Central memory CD8-positive, alpha-beta T cell (primary cell): Measurements from ENCODE around the gene NODAL.

Source experiments
- ATAC-seq: fragments of 150-1000 bp; cut with Tn5 transposase; replicated peaks from 2 replicates; pipeline ENCODE4 v1.10.0; 2022; ENCODE audit warnings: mild to moderate bottlenecking, moderate FRiP score, moderate number of reproducible peaks; ENCODE audit not compliant: poor library complexity, severe bottlenecking; ENCODE audit errors: extremely low read depth
- DNase-seq, 2 donors: peaks; one replicate each; pipeline ENCODE4 v3.0.0; 2021; ENCODE audit warnings: low spot score in 2 of 2
- H3K27ac Mint-ChIP-seq: one replicate; pipeline ENCODE4 v1.8.0; 2022; ENCODE audit warnings: low read depth, mild to moderate bottlenecking, moderate library complexity, mixed read lengths
- H3K27me3 Mint-ChIP-seq: one replicate; pipeline ENCODE4 v1.8.0; 2022; ENCODE audit warnings: mixed read lengths
- H3K36me3 Mint-ChIP-seq: one replicate; pipeline ENCODE4 v1.8.0; 2022; ENCODE audit warnings: mild to moderate bottlenecking, moderate library complexity, mixed read lengths; ENCODE audit not compliant: insufficient read depth
- H3K4me1 Mint-ChIP-seq: one replicate; pipeline ENCODE4 v1.8.0; 2022; ENCODE audit warnings: mixed read lengths
- H3K4me3 Mint-ChIP-seq: one replicate; pipeline ENCODE4 v1.8.0; 2022; ENCODE audit warnings: mild to moderate bottlenecking, moderate library complexity, mixed read lengths
- H3K9me3 Mint-ChIP-seq: one replicate; pipeline ENCODE4 v1.8.0; 2022; ENCODE audit warnings: mixed read lengths

The NODAL gene

DNA sequence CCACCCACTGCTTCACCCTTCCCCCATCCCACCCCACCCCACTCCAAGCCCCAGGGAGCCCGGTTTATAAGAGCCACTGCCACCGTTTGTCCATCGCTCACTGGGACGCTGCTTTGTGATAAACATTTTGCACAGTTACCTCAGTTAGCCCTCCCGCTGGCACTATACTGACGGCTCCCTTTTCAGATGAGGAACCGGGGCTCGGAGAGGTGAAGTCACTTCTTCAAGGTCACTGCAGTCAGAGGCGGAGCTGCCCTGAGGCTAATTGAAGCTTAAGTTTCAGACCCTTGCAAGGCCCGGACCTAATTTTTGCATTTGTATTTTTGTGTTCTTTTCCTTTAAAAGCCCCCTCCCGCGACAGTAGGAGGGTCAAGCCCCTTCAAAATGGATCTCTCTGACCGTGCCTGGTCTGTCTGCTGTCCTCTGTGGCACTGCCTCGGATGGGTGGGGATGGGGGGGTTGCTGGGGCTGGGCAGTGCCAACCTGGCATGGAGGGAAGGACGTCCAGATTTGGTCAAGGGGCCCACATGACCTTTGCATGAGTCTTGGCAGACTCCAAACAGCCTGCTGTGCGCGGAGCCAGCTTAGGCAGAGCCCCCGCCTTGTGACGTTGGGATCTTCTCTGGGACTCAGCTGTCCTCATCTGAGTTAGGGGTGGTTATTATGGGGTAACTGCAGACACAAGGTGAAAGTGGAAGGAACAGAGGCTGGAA lies 17.7 kb upstream of the NODAL start:
- Mint-ChIP-seq H3K27ac (no peak overlapping the region), H3K9me3 (no peaks in the 10 kb centered on the region), H3K4me3 (no peak overlapping the region), H3K27me3 (peaks cover 50% of the 10 kb centered on the region), H3K4me1 (no peaks in the 10 kb centered on the region), H3K36me3 (no peaks in the 10 kb centered on the region)
- ATAC-seq (no peak), DNase-seq (no peak)

- no peak for DNase-seq
- Mint-ChIP-seq H3K36me3 (no peaks in the 10 kb centered on the region), H3K4me3 (no peak overlapping the region), H3K27ac (no peak overlapping the region), H3K4me1 (no peaks in the 10 kb centered on the region), H3K27me3 (peaks cover 50% of the 10 kb centered on the region), H3K9me3 (no peaks in the 10 kb centered on the region)
- no peak for ATAC-seq
Observed at GRCh38 chr10:70458329-70459060, 17.0 kb upstream of the NODAL start.

GRCh38 chr10:70457759-70458305 lies 16.4 kb upstream of the NODAL start:
- H3K27me3 Mint-ChIP-seq = peaks cover 50% of the 10 kb centered on the region
- H3K4me1 Mint-ChIP-seq = no peaks in the 10 kb centered on the region
- no peak overlapping the region for H3K4me3 Mint-ChIP-seq
- H3K27ac Mint-ChIP-seq = no peak overlapping the region
- no peak for ATAC-seq
- DNase-seq = no peak
- no peaks in the 10 kb centered on the region for H3K36me3 Mint-ChIP-seq
- no peaks in the 10 kb centered on the region for H3K9me3 Mint-ChIP-seq

- H3K9me3 Mint-ChIP-seq = no peaks in the 10 kb centered on the region
- H3K27me3 Mint-ChIP-seq = peaks cover 47% of the 10 kb centered on the region
- no peak overlapping the region for H3K4me3 Mint-ChIP-seq
- ATAC-seq = no peak
- H3K4me1 Mint-ChIP-seq = no peaks in the 10 kb centered on the region
- no peak for DNase-seq
- no peak overlapping the region for H3K27ac Mint-ChIP-seq
- H3K36me3 Mint-ChIP-seq = no peaks in the 10 kb centered on the region
Observed at GRCh38 chr10:70456164-70456563, 14.7 kb upstream of the NODAL start.

DNA sequence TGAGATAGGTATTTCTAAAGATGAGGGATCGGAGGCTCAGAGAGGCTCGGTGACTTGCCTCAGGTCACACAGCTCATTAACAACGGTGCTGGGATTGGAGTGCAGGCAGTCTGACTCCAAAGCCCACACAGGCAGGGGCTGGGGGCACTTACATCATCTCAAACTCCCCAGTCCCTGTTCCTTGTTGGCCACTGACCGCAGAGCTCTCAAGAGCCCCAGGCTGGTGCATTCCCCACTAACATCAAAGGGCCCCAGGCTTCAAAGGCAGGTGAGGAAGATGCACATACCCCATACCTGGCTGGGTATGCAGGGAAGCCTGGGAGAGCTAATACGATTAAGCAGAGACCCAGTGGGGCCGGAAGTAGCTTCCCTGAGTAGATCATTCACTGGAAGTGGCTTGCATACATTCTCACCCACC lies 13.7 kb upstream of the NODAL start:
- no peak for DNase-seq
- ATAC-seq = no peak
- no peaks in the 10 kb centered on the region for H3K36me3 Mint-ChIP-seq
- H3K4me3 Mint-ChIP-seq = no peak overlapping the region
- H3K9me3 Mint-ChIP-seq = no peaks in the 10 kb centered on the region
- H3K27me3 Mint-ChIP-seq = peaks cover 47% of the 10 kb centered on the region
- H3K4me1 Mint-ChIP-seq = no peaks in the 10 kb centered on the region
- H3K27ac Mint-ChIP-seq = no peak overlapping the region

DNA sequence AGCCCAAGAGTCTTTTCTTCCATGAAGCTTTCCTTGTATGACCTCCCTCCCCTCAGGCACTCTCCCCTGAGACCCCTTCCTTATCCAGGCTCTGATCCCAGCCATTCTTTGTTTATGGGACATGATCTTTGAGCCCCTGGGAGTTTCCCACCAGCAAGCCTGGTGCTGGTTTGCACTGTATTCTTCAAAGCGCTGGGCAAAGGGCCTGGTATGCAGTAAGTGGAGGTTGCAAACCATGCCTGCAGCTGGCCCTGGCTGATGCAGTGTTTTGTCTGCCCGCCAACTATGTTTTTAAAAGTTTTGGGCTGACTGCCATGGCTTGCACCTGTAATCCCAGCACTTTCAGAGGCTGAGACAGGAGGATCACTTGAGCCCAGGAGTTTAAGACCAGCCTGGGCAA lies 6.8 kb upstream of the NODAL start:
- H3K9me3 Mint-ChIP-seq = no peaks in the 10 kb centered on the region
- H3K4me3 Mint-ChIP-seq = no peak overlapping the region
- H3K27me3 Mint-ChIP-seq = peaks cover 44% of the 10 kb centered on the region
- no peak for ATAC-seq
- no peaks in the 10 kb centered on the region for H3K36me3 Mint-ChIP-seq
- no peak overlapping the region for H3K27ac Mint-ChIP-seq
- no peaks in the 10 kb centered on the region for H3K4me1 Mint-ChIP-seq
- no peak for DNase-seq

GRCh38 chr10:70445718-70446657 lies 4.5 kb upstream of the NODAL start:
- Mint-ChIP-seq H3K27ac (no peak overlapping the region), H3K9me3 (no peaks in the 10 kb centered on the region), H3K4me3 (no peak overlapping the region), H3K27me3 (peaks cover 64% of the 10 kb centered on the region), H3K36me3 (no peaks in the 10 kb centered on the region), H3K4me1 (peaks cover 17% of the 10 kb centered on the region)
- DNase-seq (no peak), ATAC-seq (no peak)

DNA sequence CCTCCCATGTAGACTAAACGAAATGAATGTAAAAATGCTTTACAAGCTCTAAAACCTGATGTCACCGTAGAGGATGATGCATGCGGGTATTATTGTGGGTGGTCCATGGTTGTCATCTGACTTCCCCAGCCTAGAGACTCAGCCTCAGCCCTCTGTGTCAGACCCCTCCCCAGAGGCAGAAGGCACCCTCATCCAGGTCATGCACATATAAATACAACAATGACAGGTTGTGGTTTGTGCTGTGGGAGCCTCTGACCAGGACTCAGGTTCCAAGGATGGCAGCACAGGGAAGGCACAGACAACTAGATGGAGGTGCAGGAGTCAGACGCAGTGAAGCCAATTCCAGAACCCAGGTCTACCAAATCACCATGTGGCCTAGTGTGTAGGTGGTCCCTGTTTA lies 3.3 kb upstream of the NODAL start:
- peaks cover 63% of the 10 kb centered on the region for H3K27me3 Mint-ChIP-seq
- H3K36me3 Mint-ChIP-seq = peaks cover 2% of the 10 kb centered on the region
- H3K27ac Mint-ChIP-seq = no peak overlapping the region
- H3K4me3 Mint-ChIP-seq = no peak overlapping the region
- no peaks in the 10 kb centered on the region for H3K9me3 Mint-ChIP-seq
- peaks cover 22% of the 10 kb centered on the region for H3K4me1 Mint-ChIP-seq
- no peak for DNase-seq
- ATAC-seq = no peak

GRCh38 chr10:70442332-70442988 lies 979 bp upstream of the NODAL start:
- no peak for DNase-seq
- peaks cover 57% of the 10 kb centered on the region for H3K27me3 Mint-ChIP-seq
- peaks cover 3% of the 10 kb centered on the region for H3K36me3 Mint-ChIP-seq
- ATAC-seq = no peak
- no peak overlapping the region for H3K27ac Mint-ChIP-seq
- no peaks in the 10 kb centered on the region for H3K9me3 Mint-ChIP-seq
- peak overlapping the region; percentile 71 for H3K4me3 Mint-ChIP-seq
- H3K4me1 Mint-ChIP-seq = peaks cover 22% of the 10 kb centered on the region

DNA sequence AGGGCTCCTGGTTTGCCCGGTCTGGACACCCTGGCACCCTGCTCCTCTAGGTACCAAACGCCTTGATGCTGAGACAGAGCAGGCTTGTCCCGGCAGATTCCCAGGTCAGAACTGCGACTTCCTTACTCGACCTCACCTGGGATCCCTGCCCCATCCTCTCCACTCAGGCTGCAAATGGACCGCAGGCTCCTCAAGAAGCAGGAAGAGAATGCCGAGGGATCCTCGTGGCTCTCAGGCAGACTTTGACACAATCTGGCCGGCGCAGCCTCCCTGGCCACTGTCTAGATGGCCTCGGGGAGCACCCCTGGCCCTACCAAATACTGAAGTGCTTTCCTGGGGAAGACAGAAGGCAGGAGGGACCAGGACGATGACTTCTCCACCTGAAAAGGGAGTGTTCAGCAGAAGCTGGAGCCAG lies 421 bp upstream of the NODAL start:
- peaks cover 22% of the 10 kb centered on the region for H3K4me1 Mint-ChIP-seq
- no peak for ATAC-seq
- H3K36me3 Mint-ChIP-seq = peaks cover 3% of the 10 kb centered on the region
- no peak overlapping the region for H3K27ac Mint-ChIP-seq
- H3K4me3 Mint-ChIP-seq = peak overlapping the region; percentile 71
- no peaks in the 10 kb centered on the region for H3K9me3 Mint-ChIP-seq
- no peak for DNase-seq
- peaks cover 57% of the 10 kb centered on the region for H3K27me3 Mint-ChIP-seq

- H3K4me1 Mint-ChIP-seq = peaks cover 22% of the 10 kb centered on the region
- DNase-seq (no peak), ATAC-seq (no peak)
- no peaks in the 10 kb centered on the region for H3K9me3 Mint-ChIP-seq
- peak overlapping the region; percentile 71 for H3K4me3 Mint-ChIP-seq
- H3K27ac Mint-ChIP-seq = no peak overlapping the region
- H3K27me3 Mint-ChIP-seq = peaks cover 57% of the 10 kb centered on the region
- peaks cover 3% of the 10 kb centered on the region for H3K36me3 Mint-ChIP-seq
Observed at GRCh38 chr10:70440296-70441160, 953 bp downstream of the NODAL start.
